Nephron (organoid): ENCODE data around the gene POGLUT3.
A peak's percentile ranks its signal among the peaks of the same experiment; 100 is the strongest.

Source experiments
- H3K27ac Mint-ChIP-seq, 3 experiments: 2 replicates each; pipeline ENCODE4 v1.8.0; 2020; ENCODE audit warnings: mixed read lengths in 3 of 3, mild to moderate bottlenecking in 2 of 3, moderate library complexity in 1 of 3
- H3K27me3 Mint-ChIP-seq: 2 replicates; pipeline ENCODE4 v1.8.0; 2021; ENCODE audit warnings: low read depth, mild to moderate bottlenecking, moderate library complexity, mixed read lengths
- H3K36me3 Mint-ChIP-seq: 2 replicates; pipeline ENCODE4 v1.8.0; 2020; ENCODE audit warnings: low read depth, mixed read lengths
- H3K4me1 Mint-ChIP-seq: 2 replicates; pipeline ENCODE4 v1.8.0; 2020; ENCODE audit warnings: mixed read lengths
- H3K4me3 Mint-ChIP-seq, 3 experiments: 2 replicates each; pipeline ENCODE4 v1.8.0; 2020; ENCODE audit warnings: mild to moderate bottlenecking in 3 of 3, mixed read lengths in 3 of 3, moderate library complexity in 2 of 3
- H3K9me3 Mint-ChIP-seq: 2 replicates; pipeline ENCODE4 v1.8.0; 2020; ENCODE audit warnings: mixed read lengths
- CTCF ChIP-seq, 3 experiments: fragments of 200-600 bp; sonication (generic); IDR thresholded peaks; one replicate each; pipeline ENCODE4 v1.5.0; 2021; ENCODE audit warnings: antibody characterized with exemption in 3 of 3; ENCODE audit not compliant: unreplicated experiment in 3 of 3

Gene POGLUT3

GRCh38 chr11:108498046-108498815, at the start of gene POGLUT3:
POGLUT3 (minus strand) TSS chr11:108498384; CDS start chr11:108498366, 18 bp downstream.
- Mint-ChIP-seq H3K9me3 (no peaks in the 10 kb centered on the region), H3K4me1 (peaks cover 28% of the 10 kb centered on the region), H3K4me3 (peak within 1 kb of the TSS; percentile 91 to 97 (median 92)), H3K27ac (peak within 1 kb of the TSS; percentile 98 to 99 (median 99)), H3K27me3 (no peaks in the 10 kb centered on the region), H3K36me3 (no peaks in the 10 kb centered on the region)
- no peak for TF ChIP-seq CTCF (IDR thresholded peaks at IDR 0.05; ENCODE audit: unreplicated experiment in 3 of 3)

GRCh38 chr11:108545909-108546501, 47.8 kb upstream of the POGLUT3 start:
- Mint-ChIP-seq H3K9me3 (no peaks in the 10 kb centered on the region), H3K27me3 (no peaks in the 10 kb centered on the region), H3K4me1 (peaks cover 31% of the 10 kb centered on the region), H3K27ac (no peak overlapping the region), H3K4me3 (no peak overlapping the region), H3K36me3 (no peaks in the 10 kb centered on the region)
- no peak for TF ChIP-seq CTCF (IDR thresholded peaks at IDR 0.05; ENCODE audit: unreplicated experiment in 3 of 3)

GRCh38 chr11:108543316-108543964, 45.3 kb upstream of the POGLUT3 start:
- Mint-ChIP-seq H3K27me3 (no peaks in the 10 kb centered on the region), H3K27ac (no peak overlapping the region), H3K36me3 (no peaks in the 10 kb centered on the region), H3K9me3 (no peaks in the 10 kb centered on the region), H3K4me1 (peaks cover 33% of the 10 kb centered on the region), H3K4me3 (no peak overlapping the region)
- no peak for TF ChIP-seq CTCF (IDR thresholded peaks at IDR 0.05; ENCODE audit: unreplicated experiment in 3 of 3)

GRCh38 chr11:108541531-108541930, 43.3 kb upstream of the POGLUT3 start:
- no peak for TF ChIP-seq CTCF (IDR thresholded peaks at IDR 0.05; ENCODE audit: unreplicated experiment in 3 of 3)

GRCh38 chr11:108538502-108538901, 40.3 kb upstream of the POGLUT3 start:
- H3K9me3 Mint-ChIP-seq: no peaks in the 10 kb centered on the region
- TF ChIP-seq CTCF (IDR thresholded peaks at IDR 0.05; ENCODE audit: unreplicated experiment in 3 of 3): no peak
- H3K4me3 Mint-ChIP-seq: no peak overlapping the region
- peaks cover 1% of the 10 kb centered on the region for H3K36me3 Mint-ChIP-seq
- peaks cover 27% of the 10 kb centered on the region for H3K4me1 Mint-ChIP-seq
- H3K27ac Mint-ChIP-seq: peak overlapping the region in 2 of 3 experiments; percentile 4 to 23
- no peaks in the 10 kb centered on the region for H3K27me3 Mint-ChIP-seq

More at GRCh38 chr11:108541531-108541930, 43.3 kb upstream of the POGLUT3 start:
- Mint-ChIP-seq H3K27ac (peak overlapping the region in 1 of 3 experiments; percentile 41), H3K27me3 (no peaks in the 10 kb centered on the region), H3K4me3 (no peak overlapping the region), H3K9me3 (no peaks in the 10 kb centered on the region), H3K36me3 (no peaks in the 10 kb centered on the region), H3K4me1 (peaks cover 38% of the 10 kb centered on the region)
